HG03378 (cell line): Measurements from ENCODE around the gene LRRC3.

Source experiments
- ATAC-seq: cut with Tn5 transposase; IDR thresholded peaks from one replicate; pipeline ENCODE4 v1.9.1; 2021; ENCODE audit warnings: mild to moderate bottlenecking, moderate library complexity; ENCODE audit not compliant: unreplicated experiment

LRRC3 gene

GRCh38 chr21:44438531-44439210 lies 16.6 kb upstream of the LRRC3 start:
- ATAC-seq = no peak

GRCh38 chr21:44439211-44439600 lies 16.1 kb upstream of the LRRC3 start:
- ATAC-seq = no peak

GRCh38 chr21:44440241-44441040 lies 14.9 kb upstream of the LRRC3 start:
- no peak for ATAC-seq

GRCh38 chr21:44441041-44441400 lies 14.3 kb upstream of the LRRC3 start:
- no peak for ATAC-seq

- ATAC-seq = no peak
Observed at GRCh38 chr21:44441581-44442265, 13.6 kb upstream of the LRRC3 start.

GRCh38 chr21:44442266-44443125 lies 12.8 kb upstream of the LRRC3 start:
- ATAC-seq = no peak

- ATAC-seq = no peak
Observed at GRCh38 chr21:44443291-44443890, 11.9 kb upstream of the LRRC3 start.

GRCh38 chr21:44443891-44444285 lies 11.4 kb upstream of the LRRC3 start:
- ATAC-seq = no peak

- ATAC-seq = no peak
Observed at GRCh38 chr21:44444286-44444931, 10.9 kb upstream of the LRRC3 start.

GRCh38 chr21:44445145-44445812 lies 10.0 kb upstream of the LRRC3 start:
- ATAC-seq = no peak

GRCh38 chr21:44448651-44449131 lies 6.6 kb upstream of the LRRC3 start:
- ATAC-seq = no peak

GRCh38 chr21:44449473-44450363 lies 5.6 kb upstream of the LRRC3 start:
- ATAC-seq = no peak

GRCh38 chr21:44450402-44450801 lies 4.9 kb upstream of the LRRC3 start:
- ATAC-seq = no peak

- no peak for ATAC-seq
Observed at GRCh38 chr21:44450999-44451398, 4.3 kb upstream of the LRRC3 start.

- ATAC-seq = no peak
Observed at GRCh38 chr21:44453120-44453519, 2.2 kb upstream of the LRRC3 start.

GRCh38 chr21:44454058-44454457 lies 1.3 kb upstream of the LRRC3 start:
- no peak for ATAC-seq

- no peak for ATAC-seq
Observed at GRCh38 chr21:44455524-44456213, 359 bp downstream of the LRRC3 start.
